ENCODE results near the gene COL13A1. TPM values are rescaled to one million over a fixed set of nuclear protein-coding genes. Genes with fewer than 3 reads are reported as not detected.

Gene COL13A1
- total and polyA plus RNA-seq, 4 donors, result 3.5 to 32.8 (median 11.5) TPM

DNA sequence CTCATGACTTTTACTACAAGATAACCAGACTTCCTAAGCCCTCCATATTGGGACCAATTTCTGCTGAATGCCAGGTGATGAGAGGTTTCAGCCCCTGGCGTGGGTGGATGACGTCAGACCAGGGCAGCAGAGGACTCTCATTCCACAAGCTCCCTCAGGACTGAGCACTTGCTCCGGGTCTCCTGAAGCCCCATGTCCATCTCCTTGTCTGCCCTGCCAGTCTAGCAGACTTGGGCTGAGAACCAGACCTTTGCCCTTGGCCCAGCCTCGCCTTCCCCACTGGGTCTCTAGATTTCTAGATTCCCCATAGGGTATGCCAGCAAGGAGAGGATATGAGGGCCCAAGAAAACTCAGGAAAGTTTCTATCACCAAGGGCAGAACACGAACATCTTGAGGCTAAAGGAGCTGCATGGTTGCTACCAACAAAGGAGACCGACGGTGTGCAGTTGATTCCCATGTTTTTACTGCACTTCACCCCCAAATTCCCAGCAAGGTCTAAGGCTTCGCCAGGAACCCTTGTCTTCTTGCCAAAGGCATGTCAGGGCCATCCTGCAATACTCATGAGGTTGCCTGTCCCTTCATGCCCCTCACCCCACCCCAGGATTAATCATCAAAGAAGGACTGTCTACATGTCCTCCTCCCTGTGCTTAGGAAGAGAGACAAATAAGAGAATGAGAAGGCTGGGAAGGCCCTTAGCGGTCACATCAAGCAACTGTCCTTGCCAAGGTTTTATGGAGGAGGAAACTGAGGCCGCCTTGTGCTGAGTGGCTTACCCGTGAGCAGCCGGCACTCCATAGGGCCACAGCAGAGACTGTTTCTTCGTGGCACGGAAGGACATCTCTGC lies 154.4 kb downstream of the COL13A1 start:
- H3K27me3 ChIP-seq (ENCODE audit: control insufficient read depth in 1 of 2, insufficient read depth in 2 of 2, low read length in 1 of 2), result no peaks in the 10 kb centered on the region
- peaks cover 0 to 2% of the 10 kb centered on the region in 2 donors for H3K36me3 ChIP-seq (ENCODE audit: control insufficient read depth in 1 of 2, insufficient read depth in 2 of 2, low read length in 1 of 2)
- H3K4me3 ChIP-seq (ENCODE audit: low read length in 2 of 2), result no peak overlapping the region
- WGBS, 2 donors, result 90 to 93% methylated on average over 14 of the region's 14 CpGs
- DNase-seq (no peak), ATAC-seq (ENCODE audit: low FRiP score) (no peak)
- intact Hi-C loops (cut with DNase I), result no loop called here
- H3K27ac ChIP-seq (ENCODE audit: low read depth in 1 of 2, low read length in 2 of 2), result no peak overlapping the region
- no peaks in the 10 kb centered on the region for H3K9me3 ChIP-seq (ENCODE audit: control insufficient read depth, low read length)
- no peaks in the 10 kb centered on the region for H3K4me1 ChIP-seq (ENCODE audit: control insufficient read depth in 1 of 2, insufficient read depth in 2 of 2, low read length in 2 of 2)

- intact Hi-C loops (cut with DNase I), result no loop called here
- DNase-seq, result no peak
- WGBS, 2 donors, result 86 to 92% methylated on average over 7 of the region's 7 CpGs
These were observed 155.1 kb downstream of the COL13A1 start for GRCh38 chr10:69956741-69957230.

DNA sequence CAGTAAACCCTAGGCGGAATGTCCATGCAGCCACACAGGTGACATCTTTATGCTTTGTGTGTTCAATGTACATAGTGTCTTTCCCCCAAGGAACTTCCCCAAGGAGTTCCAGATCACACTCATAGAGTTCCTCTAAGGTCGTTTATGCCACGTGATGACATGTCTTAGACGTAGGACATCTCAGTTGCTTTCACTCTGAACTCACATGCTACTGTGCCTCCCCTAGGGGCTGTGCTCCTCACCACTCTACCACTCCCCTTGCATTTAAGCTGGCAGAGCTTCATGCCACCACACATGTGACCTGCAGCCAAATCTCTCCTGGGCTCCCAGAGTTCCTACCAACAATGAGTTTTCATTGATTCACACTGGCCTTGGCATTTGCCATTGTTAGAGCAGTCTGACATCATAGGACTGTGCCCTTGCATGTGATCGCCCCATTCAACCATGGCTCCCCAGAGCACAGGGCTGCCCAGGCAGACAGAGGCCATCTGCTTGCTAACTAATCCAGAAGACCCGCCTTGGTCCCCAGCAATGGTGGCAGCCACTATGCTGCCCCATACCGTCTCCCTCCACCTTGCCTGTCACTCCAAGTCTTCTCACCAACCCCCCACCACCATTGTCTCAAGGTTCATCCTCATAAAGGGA lies 155.7 kb downstream of the COL13A1 start:
- H3K4me1 ChIP-seq (ENCODE audit: control insufficient read depth in 1 of 2, insufficient read depth in 2 of 2, low read length in 2 of 2), result no peaks in the 10 kb centered on the region
- DNase-seq (no peak), ATAC-seq (ENCODE audit: low FRiP score) (no peak)
- intact Hi-C loops (cut with DNase I), result no loop called here
- 88 to 92% methylated on average over 7 of the region's 7 CpGs for WGBS, 2 donors
- H3K27ac ChIP-seq (ENCODE audit: low read depth in 1 of 2, low read length in 2 of 2), result no peak overlapping the region
- peaks cover 0 to 2% of the 10 kb centered on the region in 2 donors for H3K36me3 ChIP-seq (ENCODE audit: control insufficient read depth in 1 of 2, insufficient read depth in 2 of 2, low read length in 1 of 2)
- H3K9me3 ChIP-seq (ENCODE audit: control insufficient read depth, low read length), result no peaks in the 10 kb centered on the region
- H3K4me3 ChIP-seq (ENCODE audit: low read length in 2 of 2), result no peak overlapping the region
- H3K27me3 ChIP-seq (ENCODE audit: control insufficient read depth in 1 of 2, insufficient read depth in 2 of 2, low read length in 1 of 2), result no peaks in the 10 kb centered on the region

More at GRCh38 chr10:69956741-69957230, 155.1 kb downstream of the COL13A1 start:
- no peak overlapping the region for H3K27ac ChIP-seq (ENCODE audit: low read depth in 1 of 2, low read length in 2 of 2)
- peaks cover 0 to 2% of the 10 kb centered on the region in 2 donors for H3K36me3 ChIP-seq (ENCODE audit: control insufficient read depth in 1 of 2, insufficient read depth in 2 of 2, low read length in 1 of 2)
- H3K27me3 ChIP-seq (ENCODE audit: control insufficient read depth in 1 of 2, insufficient read depth in 2 of 2, low read length in 1 of 2), result no peaks in the 10 kb centered on the region
- H3K4me1 ChIP-seq (ENCODE audit: control insufficient read depth in 1 of 2, insufficient read depth in 2 of 2, low read length in 2 of 2), result no peaks in the 10 kb centered on the region
- ATAC-seq (ENCODE audit: low FRiP score), result no peak
- no peak overlapping the region for H3K4me3 ChIP-seq (ENCODE audit: low read length in 2 of 2)
- no peaks in the 10 kb centered on the region for H3K9me3 ChIP-seq (ENCODE audit: control insufficient read depth, low read length)

GRCh38 chr10:69957886-69958555 lies 156.3 kb downstream of the COL13A1 start:
- no peak overlapping the region for H3K27ac ChIP-seq (ENCODE audit: low read depth in 1 of 2, low read length in 2 of 2)
- intact Hi-C loops (cut with DNase I), result no loop called here
- H3K9me3 ChIP-seq (ENCODE audit: control insufficient read depth, low read length), result no peaks in the 10 kb centered on the region
- DNase-seq, result no peak
- H3K27me3 ChIP-seq (ENCODE audit: control insufficient read depth in 1 of 2, insufficient read depth in 2 of 2, low read length in 1 of 2), result no peaks in the 10 kb centered on the region
- 88 to 92% methylated on average over 6 of the region's 6 CpGs for WGBS, 2 donors
- H3K4me1 ChIP-seq (ENCODE audit: control insufficient read depth in 1 of 2, insufficient read depth in 2 of 2, low read length in 2 of 2), result no peaks in the 10 kb centered on the region
- peak; percentile 63 for ATAC-seq (ENCODE audit: low FRiP score)
- H3K4me3 ChIP-seq (ENCODE audit: low read length in 2 of 2), result no peak overlapping the region
- peaks cover 0 to 3% of the 10 kb centered on the region in 2 donors for H3K36me3 ChIP-seq (ENCODE audit: control insufficient read depth in 1 of 2, insufficient read depth in 2 of 2, low read length in 1 of 2)

GRCh38 chr10:69958556-69958902 lies 156.8 kb downstream of the COL13A1 start:
- H3K27ac ChIP-seq (ENCODE audit: low read depth in 1 of 2, low read length in 2 of 2), result no peak overlapping the region
- peaks cover 0 to 3% of the 10 kb centered on the region in 2 donors for H3K36me3 ChIP-seq (ENCODE audit: control insufficient read depth in 1 of 2, insufficient read depth in 2 of 2, low read length in 1 of 2)
- no peak overlapping the region for H3K4me3 ChIP-seq (ENCODE audit: low read length in 2 of 2)
- H3K27me3 ChIP-seq (ENCODE audit: control insufficient read depth in 1 of 2, insufficient read depth in 2 of 2, low read length in 1 of 2), result no peaks in the 10 kb centered on the region
- ATAC-seq (ENCODE audit: low FRiP score) (no peak), DNase-seq (no peak)
- intact Hi-C loops (cut with DNase I), result no loop called here
- H3K4me1 ChIP-seq (ENCODE audit: control insufficient read depth in 1 of 2, insufficient read depth in 2 of 2, low read length in 2 of 2), result no peaks in the 10 kb centered on the region
- H3K9me3 ChIP-seq (ENCODE audit: control insufficient read depth, low read length), result no peaks in the 10 kb centered on the region

GRCh38 chr10:69959911-69960310 lies 158.2 kb downstream of the COL13A1 start:
- Histone ChIP-seq H3K27ac (ENCODE audit: low read depth in 1 of 2, low read length in 2 of 2) (no peak overlapping the region), H3K4me3 (ENCODE audit: low read length in 2 of 2) (no peak overlapping the region), H3K9me3 (ENCODE audit: control insufficient read depth, low read length) (no peaks in the 10 kb centered on the region), H3K36me3 (ENCODE audit: control insufficient read depth in 1 of 2, insufficient read depth in 2 of 2, low read length in 1 of 2) (peaks cover 0 to 3% of the 10 kb centered on the region in 2 donors), H3K4me1 (ENCODE audit: control insufficient read depth in 1 of 2, insufficient read depth in 2 of 2, low read length in 2 of 2) (no peaks in the 10 kb centered on the region), H3K27me3 (ENCODE audit: control insufficient read depth in 1 of 2, insufficient read depth in 2 of 2, low read length in 1 of 2) (no peaks in the 10 kb centered on the region)
- no peak for ATAC-seq (ENCODE audit: low FRiP score)
- no peak for DNase-seq
- intact Hi-C loops (cut with DNase I), result loop anchor here in 1 of 2 donors (5.0 kb wide), 1 partner anchor 318 kb away; no protein-coding TSS in a partner anchor
- 84 to 87% methylated on average over 8 of the region's 8 CpGs for WGBS, 2 donors

DNA sequence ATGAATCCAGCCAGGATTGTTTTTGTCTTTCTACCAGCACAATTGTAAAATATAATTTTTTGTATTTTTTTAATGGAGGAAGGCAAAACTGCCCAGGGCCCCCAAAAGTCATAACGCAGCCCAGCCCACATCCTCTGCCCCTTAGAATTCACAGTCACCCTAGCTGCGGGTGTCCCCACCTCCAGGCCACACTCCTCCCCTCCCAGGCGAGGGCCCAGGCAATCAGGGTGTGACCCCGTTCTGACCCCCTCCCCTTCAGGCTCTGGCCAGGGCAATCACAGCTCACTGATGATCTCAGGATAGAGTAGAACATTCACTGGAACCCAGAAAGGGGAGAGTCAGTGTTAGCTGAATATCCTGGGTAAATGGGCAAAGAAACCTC lies 158.9 kb downstream of the COL13A1 start:
- intact Hi-C loops (cut with DNase I), result loop anchor here in 1 of 2 donors (5.0 kb wide), 1 partner anchor 318 kb away; no protein-coding TSS in a partner anchor
- no peak for DNase-seq

DNA sequence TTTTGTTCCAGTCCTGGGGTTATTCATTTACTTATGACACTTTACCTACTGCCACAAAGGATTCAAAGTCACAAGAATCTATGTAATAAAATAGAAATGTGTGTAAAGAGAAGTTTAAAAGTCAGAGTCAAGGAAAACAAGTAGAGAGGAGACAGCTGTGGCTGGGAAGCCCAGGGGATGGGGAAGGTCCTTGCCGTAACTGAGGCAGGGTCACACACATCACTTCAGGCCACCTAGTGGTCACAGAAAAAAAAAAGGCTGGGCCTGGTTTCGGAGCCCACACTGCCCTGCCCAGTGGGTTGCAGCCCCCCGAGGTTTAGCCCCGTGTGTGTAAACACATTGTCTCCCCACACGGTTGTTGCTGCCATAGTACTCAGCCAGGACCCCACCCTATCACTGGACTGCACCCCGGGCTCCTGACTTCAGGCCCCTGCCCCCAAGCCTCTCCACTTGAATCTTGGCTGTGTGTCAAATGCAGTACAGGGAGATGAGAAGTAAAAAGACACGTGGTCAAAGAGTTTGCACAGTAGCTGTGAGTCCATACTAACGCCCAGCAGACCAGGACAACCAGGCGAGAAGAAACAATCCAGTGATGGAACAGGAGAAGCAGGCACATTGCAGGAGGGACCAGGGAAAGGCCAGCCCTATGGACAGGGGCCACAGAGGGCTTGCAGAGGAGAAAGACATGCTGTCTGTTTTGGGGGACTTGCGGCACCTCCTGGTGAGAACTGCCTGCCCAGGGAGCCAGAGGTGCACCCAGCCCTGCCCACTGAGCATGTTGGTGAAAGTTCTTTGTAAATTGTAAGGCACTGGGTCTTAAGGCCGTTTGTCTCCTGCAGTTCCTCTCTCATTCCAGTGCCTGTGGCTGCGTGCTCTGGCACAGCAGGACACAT lies 159.5 kb downstream of the COL13A1 start:
- 67 to 70% methylated on average over 12 of the region's 12 CpGs for WGBS, 2 donors
- intact Hi-C loops (cut with DNase I), result loop anchor here in 1 of 2 donors (5.0 kb wide), 1 partner anchor 319 kb away; no protein-coding TSS in a partner anchor
- Histone ChIP-seq H3K4me3 (ENCODE audit: low read length in 2 of 2) (no peak overlapping the region), H3K36me3 (ENCODE audit: control insufficient read depth in 1 of 2, insufficient read depth in 2 of 2, low read length in 1 of 2) (peaks cover 0 to 3% of the 10 kb centered on the region in 2 donors), H3K4me1 (ENCODE audit: control insufficient read depth in 1 of 2, insufficient read depth in 2 of 2, low read length in 2 of 2) (no peaks in the 10 kb centered on the region), H3K9me3 (ENCODE audit: control insufficient read depth, low read length) (no peaks in the 10 kb centered on the region), H3K27ac (ENCODE audit: low read depth in 1 of 2, low read length in 2 of 2) (no peak overlapping the region), H3K27me3 (ENCODE audit: control insufficient read depth in 1 of 2, insufficient read depth in 2 of 2, low read length in 1 of 2) (no peaks in the 10 kb centered on the region)
- ATAC-seq (ENCODE audit: low FRiP score) (no peak), DNase-seq (no peak)

More for the DNA sequence above, 158.9 kb downstream of the COL13A1 start:
- Histone ChIP-seq H3K9me3 (ENCODE audit: control insufficient read depth, low read length) (no peaks in the 10 kb centered on the region), H3K36me3 (ENCODE audit: control insufficient read depth in 1 of 2, insufficient read depth in 2 of 2, low read length in 1 of 2) (peaks cover 0 to 3% of the 10 kb centered on the region in 2 donors), H3K27me3 (ENCODE audit: control insufficient read depth in 1 of 2, insufficient read depth in 2 of 2, low read length in 1 of 2) (no peaks in the 10 kb centered on the region), H3K4me3 (ENCODE audit: low read length in 2 of 2) (no peak overlapping the region), H3K4me1 (ENCODE audit: control insufficient read depth in 1 of 2, insufficient read depth in 2 of 2, low read length in 2 of 2) (no peaks in the 10 kb centered on the region), H3K27ac (ENCODE audit: low read depth in 1 of 2, low read length in 2 of 2) (no peak overlapping the region)
- ATAC-seq (ENCODE audit: low FRiP score), result no peak
- WGBS, 2 donors, result 84 to 89% methylated on average over 4 of the region's 4 CpGs
